ENCODE data around the gene SHLD1.

Gene SHLD1

GRCh38 chr20:5829241-5829809 lies 79.1 kb downstream of the SHLD1 start:
- Mint-ChIP-seq H3K27ac (no peak overlapping the region), H3K4me3 (no peak overlapping the region), H3K36me3 (no peaks in the 10 kb centered on the region), H3K9me3 (peaks cover 3% of the 10 kb centered on the region), H3K4me1 (no peaks in the 10 kb centered on the region), H3K27me3 (no peaks in the 10 kb centered on the region)
- CTCF ChIA-PET: no interaction called here
- DNase-seq: no peak

- H3K27ac Mint-ChIP-seq: no peak overlapping the region
- H3K4me3 Mint-ChIP-seq: no peak overlapping the region
- H3K27me3 Mint-ChIP-seq: no peaks in the 10 kb centered on the region
- H3K4me1 Mint-ChIP-seq: peaks cover 17% of the 10 kb centered on the region
- H3K36me3 Mint-ChIP-seq: no peaks in the 10 kb centered on the region
- no peak for DNase-seq
- peaks cover 8% of the 10 kb centered on the region for H3K9me3 Mint-ChIP-seq
- CTCF ChIA-PET: no interaction called here
These were observed 81.5 kb downstream of the SHLD1 start for GRCh38 chr20:5831539-5832237.

GRCh38 chr20:5833309-5833941 lies 83.2 kb downstream of the SHLD1 start:
- Mint-ChIP-seq H3K4me3 (no peak overlapping the region), H3K27ac (no peak overlapping the region), H3K4me1 (peaks cover 18% of the 10 kb centered on the region), H3K27me3 (no peaks in the 10 kb centered on the region), H3K9me3 (peaks cover 8% of the 10 kb centered on the region), H3K36me3 (no peaks in the 10 kb centered on the region)
- no peak for DNase-seq
- CTCF ChIA-PET: no interaction called here

DNA sequence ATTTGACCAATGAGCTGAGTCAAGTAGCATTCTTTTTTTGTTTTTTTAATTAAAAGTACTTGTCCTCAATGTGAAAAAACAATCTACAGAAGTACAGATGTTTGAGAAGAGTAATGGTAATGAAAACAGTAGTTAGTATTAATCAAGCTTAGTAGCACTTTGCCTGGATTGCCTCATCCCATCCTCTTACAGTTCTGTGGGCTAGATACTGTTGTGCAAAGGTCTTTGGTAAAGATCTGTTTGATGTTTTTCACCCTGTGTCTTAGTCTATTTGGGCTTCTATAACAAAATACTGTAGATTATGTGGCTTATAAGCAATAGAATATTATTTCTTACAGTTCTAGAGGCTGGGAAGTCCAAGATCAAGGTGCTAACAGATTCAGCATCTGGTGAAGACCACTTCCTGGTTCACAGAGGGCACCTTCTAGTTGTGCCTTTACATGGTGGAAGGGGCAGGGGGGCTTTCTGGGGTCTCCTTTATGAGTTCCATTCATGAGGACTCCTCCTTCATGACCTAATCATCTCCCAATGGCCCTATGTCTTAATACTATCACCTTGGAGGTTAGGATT lies 84.3 kb downstream of the SHLD1 start:
- DNase-seq: no peak
- H3K36me3 Mint-ChIP-seq: no peaks in the 10 kb centered on the region
- H3K27ac Mint-ChIP-seq: no peak overlapping the region
- peaks cover 8% of the 10 kb centered on the region for H3K9me3 Mint-ChIP-seq
- no peak overlapping the region for H3K4me3 Mint-ChIP-seq
- H3K4me1 Mint-ChIP-seq: peaks cover 18% of the 10 kb centered on the region
- CTCF ChIA-PET: no interaction called here
- no peaks in the 10 kb centered on the region for H3K27me3 Mint-ChIP-seq

GRCh38 chr20:5835321-5835821 lies 85.2 kb downstream of the SHLD1 start:
- Mint-ChIP-seq H3K4me1 (peaks cover 18% of the 10 kb centered on the region), H3K27me3 (no peaks in the 10 kb centered on the region), H3K27ac (no peak overlapping the region), H3K36me3 (no peaks in the 10 kb centered on the region), H3K4me3 (no peak overlapping the region), H3K9me3 (peaks cover 8% of the 10 kb centered on the region)
- CTCF ChIA-PET: interaction anchor here (1.3 kb wide), 1 partner anchor 10 kb away, joined by 3 read pairs; no protein-coding TSS in a partner anchor
- DNase-seq: no peak

GRCh38 chr20:5835871-5836270 lies 85.7 kb downstream of the SHLD1 start:
- H3K4me1 Mint-ChIP-seq: peaks cover 18% of the 10 kb centered on the region
- H3K27ac Mint-ChIP-seq: no peak overlapping the region
- no peak for DNase-seq
- peaks cover 8% of the 10 kb centered on the region for H3K9me3 Mint-ChIP-seq
- peak overlapping the region; percentile 25 for H3K4me3 Mint-ChIP-seq
- H3K36me3 Mint-ChIP-seq: no peaks in the 10 kb centered on the region
- CTCF ChIA-PET: interaction anchor here (1.3 kb wide), 1 partner anchor 10 kb away, joined by 3 read pairs; no protein-coding TSS in a partner anchor
- H3K27me3 Mint-ChIP-seq: no peaks in the 10 kb centered on the region

GRCh38 chr20:5836569-5836968 lies 86.4 kb downstream of the SHLD1 start:
- Mint-ChIP-seq H3K27me3 (no peaks in the 10 kb centered on the region), H3K4me3 (no peak overlapping the region), H3K36me3 (no peaks in the 10 kb centered on the region), H3K27ac (no peak overlapping the region), H3K9me3 (peaks cover 8% of the 10 kb centered on the region), H3K4me1 (peaks cover 18% of the 10 kb centered on the region)
- CTCF ChIA-PET: interaction anchor here (1.3 kb wide), 1 partner anchor 11 kb away, joined by 3 read pairs; no protein-coding TSS in a partner anchor
- DNase-seq: no peak

DNA sequence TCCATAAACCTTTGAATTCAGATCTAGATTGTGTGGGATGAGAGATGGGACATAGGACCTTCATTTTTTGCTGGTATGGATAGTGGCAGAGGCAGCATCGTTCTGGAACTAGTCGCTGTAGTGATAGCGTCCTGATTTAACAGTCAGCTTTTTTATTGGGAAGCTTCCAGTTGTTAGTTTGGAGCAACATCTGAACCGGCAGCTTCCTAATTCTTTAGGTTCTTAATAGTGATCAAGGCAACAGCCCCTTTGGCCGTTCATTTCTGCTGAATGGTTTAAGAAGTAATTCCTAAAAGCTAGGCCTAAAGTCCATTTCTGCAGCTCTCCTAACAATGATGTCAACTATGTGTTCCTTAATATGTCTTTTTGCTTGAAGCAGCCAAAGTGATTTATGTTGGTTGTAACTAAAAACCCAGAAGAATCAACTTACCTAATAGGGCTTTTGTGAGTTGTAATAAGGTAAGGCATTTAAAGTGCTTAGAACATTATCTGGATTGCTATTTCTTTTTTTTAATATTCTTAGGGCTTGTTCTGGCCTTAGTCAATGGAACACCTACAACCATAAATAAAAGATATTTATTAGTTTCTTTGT lies 90.3 kb downstream of the SHLD1 start:
- peaks cover 43% of the 10 kb centered on the region for H3K4me1 Mint-ChIP-seq

GRCh38 chr20:5841522-5841921 lies 91.3 kb downstream of the SHLD1 start:
- H3K27ac Mint-ChIP-seq: no peak overlapping the region
- DNase-seq: no peak
- H3K36me3 Mint-ChIP-seq: peaks cover 8% of the 10 kb centered on the region
- no peaks in the 10 kb centered on the region for H3K27me3 Mint-ChIP-seq
- H3K4me3 Mint-ChIP-seq: no peak overlapping the region
- H3K9me3 Mint-ChIP-seq: peaks cover 2% of the 10 kb centered on the region
- CTCF ChIA-PET: no interaction called here
- peaks cover 40% of the 10 kb centered on the region for H3K4me1 Mint-ChIP-seq

More for the DNA sequence above, 90.3 kb downstream of the SHLD1 start:
- CTCF ChIA-PET: no interaction called here
- Mint-ChIP-seq H3K9me3 (peaks cover 2% of the 10 kb centered on the region), H3K27ac (no peak overlapping the region), H3K36me3 (peaks cover 8% of the 10 kb centered on the region), H3K27me3 (no peaks in the 10 kb centered on the region), H3K4me3 (no peak overlapping the region)
- no peak for DNase-seq

DNA sequence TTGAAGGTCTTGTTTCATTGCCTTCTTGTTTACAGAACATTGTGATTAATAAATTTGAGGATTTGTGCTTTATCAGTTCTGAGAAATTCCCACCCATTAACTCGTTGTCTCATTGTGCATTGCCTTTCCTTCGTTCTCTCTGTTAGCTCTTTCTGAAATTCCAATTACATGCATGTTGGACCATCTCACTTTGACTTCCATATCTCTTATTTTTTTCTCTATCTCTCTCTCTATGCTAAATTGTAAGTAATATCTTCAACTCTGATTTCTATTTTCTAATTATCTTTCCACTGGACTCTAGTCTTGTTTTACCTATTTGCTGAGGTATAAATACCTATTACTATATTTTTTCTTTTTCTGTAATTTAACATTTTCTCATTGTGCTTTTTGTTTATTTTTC lies 92.3 kb downstream of the SHLD1 start:
- H3K27me3 Mint-ChIP-seq: no peaks in the 10 kb centered on the region
- no peak overlapping the region for H3K27ac Mint-ChIP-seq
- no peak overlapping the region for H3K4me3 Mint-ChIP-seq
- peaks cover 38% of the 10 kb centered on the region for H3K4me1 Mint-ChIP-seq
- CTCF ChIA-PET: interaction anchor here (1.1 kb wide), 1 partner anchor 314 kb away, joined by 3 read pairs; no protein-coding TSS in a partner anchor
- DNase-seq: no peak
- peaks cover 2% of the 10 kb centered on the region for H3K9me3 Mint-ChIP-seq
- peaks cover 8% of the 10 kb centered on the region for H3K36me3 Mint-ChIP-seq

- H3K36me3 Mint-ChIP-seq: peaks cover 8% of the 10 kb centered on the region
- CTCF ChIA-PET: interaction anchor here (1.1 to 2.2 kb wide), 3 partner anchors 14 to 315 kb away, joined by 3 to 9 read pairs (median 3); no protein-coding TSS in a partner anchor
- no peak overlapping the region for H3K4me3 Mint-ChIP-seq
- DNase-seq: no peak
- no peaks in the 10 kb centered on the region for H3K27me3 Mint-ChIP-seq
- H3K9me3 Mint-ChIP-seq: peaks cover 2% of the 10 kb centered on the region
- H3K27ac Mint-ChIP-seq: peak overlapping the region; percentile 20
- H3K4me1 Mint-ChIP-seq: peaks cover 39% of the 10 kb centered on the region
These were observed 92.9 kb downstream of the SHLD1 start for GRCh38 chr20:5843054-5843592.

DNA sequence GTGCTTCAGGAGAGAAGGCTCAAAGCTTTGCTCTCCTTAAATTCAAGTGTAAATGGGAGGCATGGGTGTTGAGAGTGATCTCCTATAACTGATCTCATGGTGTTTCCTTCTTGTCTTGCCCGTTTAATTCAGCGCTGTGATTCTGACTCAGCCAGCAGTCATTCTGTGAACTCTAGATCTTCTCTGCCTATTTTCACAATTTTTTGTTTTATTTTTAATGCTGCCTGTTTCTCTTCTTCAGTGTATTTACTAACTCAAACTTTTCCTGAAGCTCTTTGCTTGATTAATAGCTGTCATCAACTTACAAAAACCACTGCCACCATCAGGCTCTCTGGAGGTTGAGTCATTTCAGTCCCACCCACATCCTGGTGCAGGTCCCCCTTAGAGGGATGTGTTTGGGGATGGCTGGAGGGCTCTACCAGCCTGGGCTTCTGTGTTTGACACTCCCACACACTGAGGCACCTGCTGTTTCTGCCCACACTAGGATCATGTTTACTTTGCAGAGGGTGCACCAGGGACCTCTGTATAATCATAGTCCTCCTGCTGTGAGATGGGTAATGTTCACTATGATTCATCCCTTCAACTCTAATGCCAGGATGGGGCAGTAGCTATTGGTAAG lies 94.0 kb downstream of the SHLD1 start:
- peaks cover 43% of the 10 kb centered on the region for H3K4me1 Mint-ChIP-seq
- peaks cover 2% of the 10 kb centered on the region for H3K9me3 Mint-ChIP-seq
- CTCF ChIA-PET: interaction anchor here (0.8 to 2.2 kb wide), 3 partner anchors 13 to 259 kb away, joined by 3 to 9 read pairs (median 3); no protein-coding TSS in a partner anchor
- H3K4me3 Mint-ChIP-seq: no peak overlapping the region
- peak overlapping the region; percentile 42 for H3K27ac Mint-ChIP-seq
- H3K36me3 Mint-ChIP-seq: peaks cover 8% of the 10 kb centered on the region
- peak; percentile 63 for DNase-seq
- no peaks in the 10 kb centered on the region for H3K27me3 Mint-ChIP-seq

All from activated naive CD4-positive, alpha-beta T cell treated with anti-CD3 and anti-CD28 coated beads, Interleukin-2, amount 10 ng/mL, durations not matched to agents 7 days and 5 days (primary cell).